ENCODE results near the gene ANP32A.

The ANP32A gene

GRCh38 chr15:68819495-68820294 is 1.0 kb downstream of the ANP32A start:
- peak; percentile 35 for DNase-seq

GRCh38 chr15:68818769-68819494 is 1.8 kb downstream of the ANP32A start:
- DNase-seq, result no peak

GRCh38 chr15:68818066-68818768 is 2.5 kb downstream of the ANP32A start:
- DNase-seq, result peak; percentile 70

GRCh38 chr15:68817304-68818065 is 3.2 kb downstream of the ANP32A start:
- peak; percentile 67 for DNase-seq

- DNase-seq, result no peak
Observed at GRCh38 chr15:68816795-68817303, 3.8 kb downstream of the ANP32A start.

GRCh38 chr15:68816158-68816557 is 4.5 kb downstream of the ANP32A start:
- DNase-seq, result no peak

GRCh38 chr15:68815598-68815997 is 5.1 kb downstream of the ANP32A start:
- DNase-seq, result no peak

GRCh38 chr15:68814596-68814995 is 6.1 kb downstream of the ANP32A start:
- DNase-seq, result no peak

GRCh38 chr15:68812597-68813431 is 7.9 kb downstream of the ANP32A start:
- no peak for DNase-seq

GRCh38 chr15:68812069-68812468 is 8.6 kb downstream of the ANP32A start:
- DNase-seq, result no peak

GRCh38 chr15:68809517-68809916 is 11.2 kb downstream of the ANP32A start:
- no peak for DNase-seq

- no peak for DNase-seq
Observed at GRCh38 chr15:68808770-68809169, 11.9 kb downstream of the ANP32A start.

GRCh38 chr15:68808091-68808490 is 12.6 kb downstream of the ANP32A start:
- DNase-seq, result no peak

GRCh38 chr15:68807249-68807648 is 13.4 kb downstream of the ANP32A start:
- no peak for DNase-seq

- no peak for DNase-seq
Observed at GRCh38 chr15:68806220-68807060, 14.3 kb downstream of the ANP32A start.

- no peak for DNase-seq
Observed at GRCh38 chr15:68802373-68802772, 18.3 kb downstream of the ANP32A start.

GRCh38 chr15:68801572-68802148 is 19.0 kb downstream of the ANP32A start:
- DNase-seq, result no peak

GRCh38 chr15:68800875-68801274 is 19.8 kb downstream of the ANP32A start:
- no peak for DNase-seq

GRCh38 chr15:68798346-68799094 is 22.2 kb downstream of the ANP32A start:
- DNase-seq, result no peak

Measured in stimulated activated CD4-positive, alpha-beta T cell treated with anti-CD3 and anti-CD28 coated beads, Interleukin-1b, Interleukin-23, amount 100 ng/mL, for 48 hours (primary cell).